Skeletal muscle tissue (tissue), 4 donors: ENCODE results near the gene IPO8. TPM values are rescaled to one million over a fixed set of nuclear protein-coding genes. Genes with fewer than 3 reads are reported as not detected.

Experiments
- H3K27ac ChIP-seq: one replicate; pipeline ENCODE4 v1.7.0; 2013; ENCODE audit warnings: mild to moderate bottlenecking, low read depth, low read length, inconsistent platforms
- H3K27me3 ChIP-seq, 3 donors: one replicate each; pipeline ENCODE4 v1.7.0; 2013; ENCODE audit warnings: low read length in 3 of 3; ENCODE audit not compliant: control insufficient read depth in 3 of 3, insufficient read depth in 3 of 3
- H3K36me3 ChIP-seq, 3 donors: one replicate each; pipeline ENCODE4 v1.7.0; 2013; ENCODE audit warnings: low read length in 3 of 3; ENCODE audit not compliant: control insufficient read depth in 3 of 3, insufficient read depth in 3 of 3
- H3K4me1 ChIP-seq, 3 donors: one replicate each; pipeline ENCODE4 v1.7.0; 2013; ENCODE audit warnings: low read length in 3 of 3, mild to moderate bottlenecking in 3 of 3; ENCODE audit not compliant: control insufficient read depth in 3 of 3, insufficient read depth in 3 of 3
- H3K4me3 ChIP-seq, 3 donors: one replicate each; pipeline ENCODE4 v1.7.0; 2013; ENCODE audit warnings: low read length in 3 of 3
- H3K9ac ChIP-seq, 3 donors: one replicate each; pipeline ENCODE4 v1.7.0; 2013; ENCODE audit warnings: low read length in 3 of 3, mild to moderate bottlenecking in 3 of 3, moderate library complexity in 2 of 3, low read depth in 1 of 3
- H3K9me3 ChIP-seq, 3 donors: one replicate each; pipeline ENCODE4 v1.7.0; 2013; ENCODE audit warnings: low read length in 3 of 3; ENCODE audit not compliant: control insufficient read depth in 3 of 3
- total RNA-seq: library from RNA; depleted of rRNA; stranded (reverse); fragments of >200 nt; gene quantifications from one replicate; pipeline ENCODE4 v1.2.3, GENCODE V29; 2014
- donor health status: Osteomylitis.

Gene IPO8
- total RNA-seq = 40.7 TPM

GRCh38 chr12:30695199-30696102 lies at the start of gene IPO8:
Gene IPO8, minus strand, starts transcription at chr12:30695869. Its CDS starts 222 bp downstream, at chr12:30695647.
- Histone ChIP-seq H3K9ac (peak within 1 kb of the TSS; percentile 78 to 98 (median 96)), H3K27me3 (no peaks in the 10 kb centered on the region), H3K4me1 (peaks cover 20 to 38% (median 23%) of the 10 kb centered on the region in 3 donors), H3K27ac (peak within 1 kb of the TSS; percentile 79), H3K9me3 (no peaks in the 10 kb centered on the region), H3K36me3 (peaks cover 0 to 2% (median 0%) of the 10 kb centered on the region in 3 donors), H3K4me3 (peak within 1 kb of the TSS; percentile 95 to 97 (median 95))

GRCh38 chr12:30744321-30744720 lies 48.7 kb upstream of the IPO8 start:
- H3K27ac ChIP-seq = no peak overlapping the region
- no peaks in the 10 kb centered on the region for H3K9me3 ChIP-seq
- H3K27me3 ChIP-seq = no peaks in the 10 kb centered on the region
- H3K9ac ChIP-seq = no peak overlapping the region
- peaks cover 0 to 13% (median 3%) of the 10 kb centered on the region in 3 donors for H3K36me3 ChIP-seq
- no peak overlapping the region for H3K4me3 ChIP-seq
- H3K4me1 ChIP-seq = no peaks in the 10 kb centered on the region

DNA sequence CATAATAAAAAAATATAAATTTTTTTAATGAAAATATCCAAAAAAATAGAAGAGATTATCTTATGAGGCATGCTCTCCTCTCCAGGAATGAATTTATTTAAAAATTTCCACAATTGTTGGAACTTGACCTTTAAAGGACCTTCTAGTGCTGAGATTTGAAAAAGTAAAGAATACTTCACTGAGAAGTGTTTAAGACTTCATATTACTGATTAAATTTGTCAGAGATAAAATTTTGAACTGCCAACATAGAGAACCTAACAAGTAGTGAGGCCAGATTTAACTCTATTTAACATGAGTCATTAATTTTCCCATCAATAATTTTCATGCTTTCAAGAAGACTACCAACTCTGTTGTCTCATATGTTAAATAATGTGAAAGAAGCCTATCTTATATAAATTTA lies 44.6 kb upstream of the IPO8 start:
- no peaks in the 10 kb centered on the region for H3K9me3 ChIP-seq
- H3K9ac ChIP-seq = no peak overlapping the region
- H3K27me3 ChIP-seq = no peaks in the 10 kb centered on the region
- H3K27ac ChIP-seq = no peak overlapping the region
- H3K4me1 ChIP-seq = no peaks in the 10 kb centered on the region
- H3K36me3 ChIP-seq = peaks cover 0 to 6% (median 3%) of the 10 kb centered on the region in 3 donors
- no peak overlapping the region for H3K4me3 ChIP-seq

DNA sequence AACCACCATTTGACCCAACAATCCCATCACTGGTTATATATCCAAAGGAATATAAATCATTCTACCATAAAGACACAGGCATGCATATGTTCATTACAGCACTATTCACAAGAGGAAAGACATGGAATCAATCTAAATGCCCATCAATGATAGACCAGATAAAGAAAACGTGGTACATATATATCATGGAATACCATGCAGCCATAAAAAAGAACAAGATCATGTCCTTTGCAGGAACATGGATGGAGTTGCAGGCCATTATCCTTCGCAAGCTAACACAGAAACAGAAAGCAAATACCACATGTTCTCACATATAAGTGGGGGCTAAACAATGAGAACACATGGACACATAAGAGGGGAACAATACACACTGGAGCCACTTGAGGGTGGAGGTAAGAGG lies 43.4 kb upstream of the IPO8 start:
- Histone ChIP-seq H3K4me3 (no peak overlapping the region), H3K36me3 (peaks cover 0 to 6% (median 3%) of the 10 kb centered on the region in 3 donors), H3K27me3 (no peaks in the 10 kb centered on the region), H3K9me3 (no peaks in the 10 kb centered on the region), H3K9ac (no peak overlapping the region), H3K4me1 (no peaks in the 10 kb centered on the region), H3K27ac (no peak overlapping the region)

- H3K36me3 ChIP-seq = peaks cover 3 to 16% (median 16%) of the 10 kb centered on the region in 3 donors
- no peak overlapping the region for H3K27ac ChIP-seq
- H3K9ac ChIP-seq = no peak overlapping the region
- H3K27me3 ChIP-seq = no peaks in the 10 kb centered on the region
- no peak overlapping the region for H3K4me3 ChIP-seq
- no peaks in the 10 kb centered on the region for H3K4me1 ChIP-seq
- no peaks in the 10 kb centered on the region for H3K9me3 ChIP-seq
Measured at GRCh38 chr12:30732954-30733637, 37.4 kb upstream of the IPO8 start.

GRCh38 chr12:30730011-30730410 lies 34.3 kb upstream of the IPO8 start:
- Histone ChIP-seq H3K9ac (no peak overlapping the region), H3K27ac (no peak overlapping the region), H3K9me3 (no peaks in the 10 kb centered on the region), H3K4me1 (no peaks in the 10 kb centered on the region), H3K4me3 (no peak overlapping the region), H3K27me3 (no peaks in the 10 kb centered on the region), H3K36me3 (peaks cover 3 to 20% (median 16%) of the 10 kb centered on the region in 3 donors)

GRCh38 chr12:30729547-30729946 lies 33.9 kb upstream of the IPO8 start:
- peaks cover 3 to 25% (median 16%) of the 10 kb centered on the region in 3 donors for H3K36me3 ChIP-seq
- no peaks in the 10 kb centered on the region for H3K4me1 ChIP-seq
- H3K27me3 ChIP-seq = no peaks in the 10 kb centered on the region
- H3K9ac ChIP-seq = no peak overlapping the region
- no peak overlapping the region for H3K4me3 ChIP-seq
- no peaks in the 10 kb centered on the region for H3K9me3 ChIP-seq
- no peak overlapping the region for H3K27ac ChIP-seq

GRCh38 chr12:30726647-30727046 lies 31.0 kb upstream of the IPO8 start:
- no peak overlapping the region for H3K9ac ChIP-seq
- H3K36me3 ChIP-seq = peaks cover 3 to 30% (median 17%) of the 10 kb centered on the region in 3 donors
- no peaks in the 10 kb centered on the region for H3K27me3 ChIP-seq
- no peaks in the 10 kb centered on the region for H3K9me3 ChIP-seq
- H3K4me1 ChIP-seq = no peaks in the 10 kb centered on the region
- H3K27ac ChIP-seq = no peak overlapping the region
- H3K4me3 ChIP-seq = no peak overlapping the region

- Histone ChIP-seq H3K27ac (no peak overlapping the region), H3K9ac (no peak overlapping the region), H3K4me1 (no peaks in the 10 kb centered on the region), H3K36me3 (peaks cover 3 to 30% (median 20%) of the 10 kb centered on the region in 3 donors), H3K27me3 (no peaks in the 10 kb centered on the region), H3K9me3 (no peaks in the 10 kb centered on the region), H3K4me3 (no peak overlapping the region)
Measured at GRCh38 chr12:30725739-30726138, 30.1 kb upstream of the IPO8 start.

DNA sequence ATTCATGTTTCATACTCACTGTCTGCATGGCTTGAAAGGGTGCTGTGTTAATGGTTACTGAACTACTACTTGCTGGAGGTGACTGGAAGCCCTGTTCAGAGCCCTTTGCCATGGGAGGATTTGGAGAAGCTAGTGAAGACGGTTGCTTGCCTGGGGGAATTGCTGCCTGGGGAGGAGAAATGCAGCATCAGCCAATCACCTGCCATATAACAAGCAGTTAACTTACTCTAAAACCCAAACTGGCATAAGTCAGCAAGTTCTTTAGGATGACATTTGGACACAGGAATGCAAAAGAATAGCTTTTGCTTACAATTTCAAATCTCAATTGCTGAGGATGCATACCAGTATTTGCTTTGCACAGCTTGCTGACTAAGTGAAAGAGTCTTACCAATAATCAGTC lies 23.4 kb upstream of the IPO8 start:
- peaks cover 14 to 30% (median 15%) of the 10 kb centered on the region in 3 donors for H3K36me3 ChIP-seq

More for the DNA sequence above, 23.4 kb upstream of the IPO8 start:
- no peaks in the 10 kb centered on the region for H3K9me3 ChIP-seq
- H3K27ac ChIP-seq = no peak overlapping the region
- no peaks in the 10 kb centered on the region for H3K4me1 ChIP-seq
- no peaks in the 10 kb centered on the region for H3K27me3 ChIP-seq
- H3K4me3 ChIP-seq = no peak overlapping the region
- no peak overlapping the region for H3K9ac ChIP-seq
